ENCODE data around the gene TRAF4. TPM values are rescaled to one million over a fixed set of nuclear protein-coding genes. Genes with fewer than 3 reads are reported as not detected.

TRAF4 gene
- total RNA-seq, 1 experiment from 2014 or later: 268 TPM

GRCh38 chr17:28710861-28711722, 32.7 kb upstream of the TRAF4 start (continued):
- TF ChIP-seq ZNF532 (CRISPR knock-in tag; IDR thresholded peaks at IDR 0.05; ENCODE audit: borderline replicate concordance) (0 out of 2 replicates have a peak, but pooled peaks have one; percentile 45), GTF2I (CRISPR knock-in tag; conservative IDR thresholded peaks at IDR 0.05) (no peak), E2F4 (CRISPR knock-in tag; IDR thresholded peaks at IDR 0.05; ENCODE audit: borderline replicate concordance, low read depth) (no peak), ZMAT4 (CRISPR knock-in tag; IDR thresholded peaks at IDR 0.05) (peak; percentile 75; the same call in 1 of the 2 replicates), ZNF425 (CRISPR knock-in tag; conservative IDR thresholded peaks at IDR 0.05) (no peak), ESRRA (CRISPR knock-in tag; IDR thresholded peaks at IDR 0.05; ENCODE audit: borderline replicate concordance) (no peak), CREB1 (CRISPR knock-in tag; IDR thresholded peaks at IDR 0.05) (no peak), ZNF138 (CRISPR knock-in tag; conservative IDR thresholded peaks at IDR 0.05) (no peak), FOXK1 (CRISPR knock-in tag; IDR thresholded peaks at IDR 0.05) (peak; percentile 38; the same call in 1 of the 2 replicates), STAT6 (CRISPR knock-in tag; conservative IDR thresholded peaks at IDR 0.05; ENCODE audit: low read depth) (no peak), SOX15 (CRISPR knock-in tag; IDR thresholded peaks at IDR 0.05) (no peak), GRHL2 (CRISPR knock-in tag; IDR thresholded peaks at IDR 0.05; ENCODE audit: insufficient replicate concordance, severe bottlenecking) (no peak), ZNF219 (CRISPR knock-in tag; IDR thresholded peaks at IDR 0.05; ENCODE audit: borderline replicate concordance) (no peak; the same call in 1 of the 2 replicates), ARID4B (CRISPR knock-in tag; IDR thresholded peaks at IDR 0.05; ENCODE audit: borderline replicate concordance) (peak; percentile 91; the same call in 1 of the 2 replicates), TEAD1 (CRISPR knock-in tag; IDR thresholded peaks at IDR 0.05) (peak; percentile 64; the same call in 1 of the 2 replicates), PRDM15 (CRISPR knock-in tag; IDR thresholded peaks at IDR 0.05) (peak; percentile 97)

Data from WTC11 (cell line).